NCI-H2227 treated with DMSO at 0.1 percent for 48 hours (cell line): ENCODE data around the gene OSBPL10.
"Not testable (repeated sequence)": the region's sequence is repeated elsewhere in the genome, so short reads cannot be mapped to it uniquely, and the experiment has no call there.

ENCODE experiments used
- DNase-seq: peaks from one replicate; lab custom pipeline; 2025; lab: John Stamatoyannopoulos, UW

OSBPL10 gene

DNA sequence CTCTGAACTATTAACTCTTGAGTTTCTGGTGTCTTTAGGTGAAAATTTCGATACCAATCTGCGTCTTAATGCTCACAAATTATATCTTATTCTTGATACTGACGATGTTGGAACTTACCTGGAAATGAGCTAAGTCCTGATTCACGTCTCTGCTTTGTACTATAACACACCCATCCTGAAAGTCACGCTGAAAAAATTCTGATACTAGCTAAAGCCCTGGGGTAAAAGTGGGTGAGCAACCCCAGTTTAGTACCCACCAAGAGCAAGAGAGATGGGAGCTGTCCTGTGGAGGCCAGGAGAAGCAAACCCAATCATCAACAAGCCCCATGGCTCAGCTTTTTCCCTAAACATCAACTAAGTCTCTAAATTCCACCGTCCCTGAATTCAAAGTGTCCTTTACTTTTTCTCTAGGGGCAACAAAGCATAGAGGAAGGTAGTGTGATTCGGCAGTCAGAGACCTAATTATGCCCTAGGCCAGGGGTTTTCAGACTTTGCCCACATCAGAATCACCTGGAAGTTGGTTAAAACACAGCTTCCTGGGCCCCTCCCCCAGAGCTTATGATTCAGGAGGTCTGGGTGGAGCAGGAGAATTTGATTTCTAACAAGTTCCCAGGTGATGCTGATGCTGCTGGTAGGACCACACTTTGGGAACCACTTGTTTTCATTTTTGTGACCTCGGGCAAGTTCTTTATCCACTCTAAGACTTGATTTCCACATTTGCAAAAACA, 90.2 kb downstream of the OSBPL10 start:
- DNase-seq = no peak

DNA sequence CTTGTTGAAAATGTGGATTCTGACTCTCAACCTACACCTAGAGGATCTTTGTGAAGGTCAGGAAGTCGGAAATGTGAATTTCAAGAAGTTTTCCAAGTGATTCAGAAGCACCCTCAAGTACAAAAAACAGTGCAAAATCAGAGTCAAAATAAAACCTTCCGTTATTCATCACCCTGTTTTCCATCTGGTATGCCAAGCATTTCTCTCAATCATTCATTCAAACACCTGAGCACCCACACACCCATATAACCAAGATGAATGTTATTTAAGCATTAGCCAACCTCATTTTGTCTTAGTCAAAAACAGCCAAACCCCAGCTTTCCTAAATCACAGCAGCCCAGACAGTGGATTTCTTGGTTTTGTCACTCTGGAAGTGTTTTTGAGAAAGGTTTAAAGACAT, 91.1 kb downstream of the OSBPL10 start:
- DNase-seq = no peak

DNA sequence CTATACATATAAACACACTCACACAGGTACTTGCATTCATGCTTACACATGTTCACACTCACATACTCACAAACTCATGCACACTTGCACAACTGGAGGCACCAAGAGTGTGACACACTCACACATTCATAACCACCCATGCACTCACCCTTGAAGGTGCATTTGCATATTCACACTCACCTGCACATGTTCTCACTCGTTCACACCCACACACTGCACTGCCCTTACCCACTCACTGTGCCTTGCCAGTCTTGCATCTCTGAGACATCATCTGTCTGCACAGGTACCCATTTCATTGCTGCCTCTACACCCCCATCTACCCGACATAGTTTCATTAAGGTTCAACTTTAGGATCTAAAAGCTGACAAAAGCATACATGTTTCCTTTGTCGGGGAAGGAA, 95.8 kb downstream of the OSBPL10 start:
- no peak for DNase-seq

DNA sequence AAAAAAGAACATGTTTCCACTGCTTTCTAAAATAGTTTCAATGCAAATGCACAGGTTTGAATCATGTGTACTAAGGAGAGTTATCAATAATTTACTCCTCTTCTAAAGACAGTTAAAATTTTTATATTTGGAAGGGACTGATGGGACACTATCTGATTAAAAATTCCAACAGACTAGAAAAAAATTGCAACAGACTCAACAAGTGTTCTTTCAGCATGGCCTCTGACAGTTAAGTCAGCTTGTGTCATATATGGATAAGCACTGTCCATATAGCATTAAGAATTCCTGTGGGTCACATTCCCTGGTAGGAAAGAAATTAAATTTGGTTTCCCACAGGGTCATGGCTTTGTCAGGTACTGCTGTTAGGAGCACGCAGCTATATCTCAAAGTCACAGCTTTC, 96.8 kb downstream of the OSBPL10 start:
- no peak for DNase-seq

DNA sequence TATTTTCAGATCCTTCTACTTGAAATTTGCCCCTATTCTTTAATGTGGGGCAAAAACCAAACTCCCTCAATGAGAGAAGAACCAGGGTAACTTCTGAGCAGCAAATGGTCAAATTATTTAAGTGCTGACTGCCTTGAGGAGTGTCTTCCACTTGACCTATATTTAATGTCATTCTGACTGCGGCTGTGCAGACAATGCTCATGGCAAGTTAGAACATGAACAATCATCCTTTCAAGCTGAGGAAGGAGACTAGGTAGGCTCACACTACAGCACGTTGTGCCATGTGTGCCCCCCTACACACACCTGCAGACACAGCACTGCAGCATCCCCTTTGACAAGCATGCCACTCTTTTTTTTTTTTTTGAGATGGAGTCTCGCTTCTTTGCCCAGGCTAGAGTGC, 98.2 kb downstream of the OSBPL10 start:
- DNase-seq = peak; percentile 30

DNA sequence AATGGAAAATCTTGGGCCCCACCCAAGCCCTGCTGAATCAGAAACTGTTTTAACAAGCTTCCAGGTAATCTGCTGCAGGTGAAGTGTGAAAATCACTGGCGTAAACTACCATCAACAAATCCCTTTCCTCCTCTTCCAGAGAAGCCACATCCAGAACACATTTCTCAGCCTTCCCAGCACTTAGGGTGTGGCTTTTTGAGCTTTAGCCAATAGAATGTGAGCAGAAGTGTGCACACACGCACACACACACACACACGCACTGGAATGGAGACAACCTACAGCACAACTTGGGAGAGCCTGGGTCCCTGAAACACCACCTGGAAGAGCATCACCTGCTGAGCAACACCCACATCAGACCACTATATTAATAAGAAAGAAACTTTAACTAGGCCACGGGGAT, 98.6 kb downstream of the OSBPL10 start:
- DNase-seq = no peak

DNA sequence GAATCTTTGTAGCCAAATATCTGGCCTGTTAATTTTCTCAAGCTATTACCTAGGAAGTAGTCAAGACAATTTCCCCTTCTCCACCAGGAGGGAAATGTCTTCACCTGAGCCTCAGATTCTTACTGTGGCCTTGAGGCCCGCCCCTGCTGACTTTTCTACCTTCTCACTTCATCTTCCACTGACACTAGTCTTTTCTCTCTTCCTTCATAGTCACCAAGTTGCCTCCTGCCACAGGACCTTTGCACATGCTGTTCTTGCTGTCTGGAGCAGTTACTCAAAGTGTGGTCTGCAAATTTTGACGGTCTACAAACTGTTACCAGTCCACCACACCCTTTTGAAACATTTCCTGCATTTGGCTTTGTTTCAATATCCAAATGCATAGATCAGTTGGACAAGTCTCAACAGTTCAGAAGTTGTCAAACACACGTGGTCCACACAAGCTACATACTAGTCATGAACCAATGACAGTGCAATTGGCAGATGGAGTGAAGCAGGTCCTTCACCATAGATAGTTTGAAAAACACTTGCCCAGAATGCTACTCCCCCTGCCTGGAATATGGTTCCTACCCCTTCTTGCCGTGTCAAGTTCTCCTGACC, 100.5 kb downstream of the OSBPL10 start:
- no peak for DNase-seq

DNA sequence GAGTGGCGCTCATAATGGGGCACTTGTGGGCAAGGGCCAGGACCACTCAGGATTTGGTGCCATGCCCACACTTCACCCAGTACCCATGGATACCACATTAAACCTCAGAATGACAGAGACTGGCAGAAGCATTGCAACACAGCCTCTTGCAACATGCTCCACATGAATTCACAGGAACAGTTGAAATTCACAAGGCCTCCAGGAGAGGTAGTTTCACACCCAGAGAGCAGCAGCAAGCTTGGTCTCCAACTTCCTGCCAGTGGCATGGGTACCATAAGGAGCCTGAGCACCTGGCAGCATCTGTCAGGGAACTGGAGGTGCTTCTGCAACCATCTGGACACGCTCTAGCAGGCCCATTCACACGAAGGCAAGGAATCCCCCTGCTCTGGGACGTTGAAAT, 101.0 kb downstream of the OSBPL10 start:
- DNase-seq = no peak

DNA sequence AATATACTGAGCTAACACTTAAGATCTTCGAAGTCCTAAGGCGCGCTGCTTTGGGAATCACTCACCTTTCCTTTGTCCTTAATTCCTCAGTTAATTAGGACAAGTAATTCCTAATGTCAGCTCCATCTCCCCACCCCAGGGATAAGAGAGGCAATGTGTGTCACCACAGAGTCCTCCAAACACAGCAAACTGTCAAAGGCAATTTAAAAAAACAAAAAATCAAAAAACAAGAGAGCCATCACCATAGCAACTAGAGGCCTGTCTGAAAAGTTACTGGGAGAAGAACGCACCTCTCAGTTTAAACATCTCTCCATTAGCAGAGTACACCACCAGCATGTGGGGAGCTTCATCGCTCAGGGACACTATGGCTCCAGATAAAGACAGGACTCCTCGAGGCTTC, 101.7 kb downstream of the OSBPL10 start:
- no peak for DNase-seq

DNA sequence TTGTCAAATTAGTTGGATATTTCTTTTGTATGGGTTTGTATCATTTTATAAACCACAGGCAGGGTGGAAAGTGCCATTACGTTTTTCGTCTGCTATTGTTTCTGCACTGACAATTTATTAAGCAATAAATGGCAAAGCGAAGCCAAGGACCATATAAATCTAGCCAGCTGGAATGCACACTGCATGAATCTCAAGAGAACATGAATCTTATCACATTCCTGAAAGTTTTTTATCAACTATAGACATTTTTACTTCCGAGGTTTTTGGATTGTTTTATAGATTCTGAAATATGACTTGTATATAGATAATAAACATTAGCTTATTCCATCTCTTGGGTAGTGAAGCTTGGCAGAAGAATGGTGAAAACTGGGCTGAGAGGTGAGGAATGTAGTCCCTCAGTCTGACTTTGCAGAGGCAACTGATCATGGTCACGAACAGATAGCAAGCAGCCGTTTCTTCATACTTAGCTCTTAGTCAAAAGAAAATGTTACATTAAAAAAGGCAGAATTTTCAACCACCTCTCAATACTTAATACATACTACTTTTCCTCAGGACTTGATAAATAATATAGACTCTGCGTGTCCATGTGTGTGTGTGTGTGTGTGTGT, 102.7 kb downstream of the OSBPL10 start:
- no peak for DNase-seq

DNA sequence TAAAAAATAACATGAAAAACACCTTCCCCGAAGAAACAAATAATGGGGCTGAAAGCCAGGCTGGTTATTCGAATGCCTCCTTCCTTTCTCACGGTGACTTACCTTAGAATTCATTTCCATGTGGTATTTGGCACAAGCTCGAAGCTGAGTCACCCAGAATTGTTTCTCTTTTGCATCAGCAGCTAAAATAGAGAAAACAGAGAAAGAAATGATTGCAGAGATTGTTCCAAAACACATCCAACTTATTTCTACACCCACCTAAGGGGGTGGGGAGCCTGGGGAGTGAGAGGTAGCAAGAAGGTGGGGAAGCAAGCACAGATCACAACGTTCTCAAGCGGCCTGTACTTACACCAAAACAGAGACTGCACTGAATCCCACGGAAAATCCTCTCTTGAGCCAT, 104.7 kb downstream of the OSBPL10 start:
- no peak for DNase-seq

DNA sequence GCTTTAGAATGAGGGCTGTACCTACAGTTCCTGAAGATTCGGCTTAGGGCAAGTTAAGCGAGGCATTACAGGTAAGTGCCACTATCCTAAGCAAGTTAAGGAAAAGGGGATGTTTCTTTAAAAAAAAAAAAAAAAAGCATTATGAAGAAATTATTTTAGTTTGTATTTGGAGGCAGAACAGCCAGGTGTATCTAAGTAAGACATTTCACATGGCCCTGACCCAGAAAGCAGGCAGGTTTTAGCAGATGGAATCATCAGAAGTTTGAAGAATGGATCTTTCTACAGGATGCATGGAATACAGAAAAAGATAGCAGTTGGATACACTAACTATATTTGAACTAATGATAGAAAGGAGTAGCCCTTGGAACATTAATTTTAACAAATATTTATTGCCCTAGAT, 105.6 kb downstream of the OSBPL10 start:
- no peak for DNase-seq

DNA sequence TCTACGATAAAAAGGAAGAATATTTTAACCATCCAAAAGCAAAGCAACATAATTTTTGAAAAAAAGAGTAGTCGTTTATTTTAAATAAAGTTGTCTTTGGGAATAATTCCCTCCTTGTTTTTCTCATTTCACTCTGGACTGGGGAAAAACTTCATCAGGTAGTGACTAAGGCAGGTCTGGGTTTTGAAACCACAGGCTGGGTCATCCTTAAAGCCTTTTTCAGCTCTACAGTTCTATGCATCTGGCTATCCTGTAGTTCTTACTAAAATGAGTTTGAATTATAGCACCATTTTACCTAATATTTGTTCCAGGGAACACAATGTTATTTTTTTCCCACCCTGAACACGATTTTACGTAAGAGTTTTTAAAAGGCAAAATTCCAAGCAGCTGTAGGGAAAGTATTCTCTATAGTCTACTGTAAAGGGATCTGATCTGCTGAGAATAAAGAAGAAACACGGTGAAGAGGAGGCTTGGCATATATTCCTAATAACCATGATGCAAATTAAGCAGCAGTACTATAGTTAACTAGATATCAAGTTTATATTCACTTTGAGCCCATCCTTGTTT, 107.7 kb downstream of the OSBPL10 start:
- no peak for DNase-seq

DNA sequence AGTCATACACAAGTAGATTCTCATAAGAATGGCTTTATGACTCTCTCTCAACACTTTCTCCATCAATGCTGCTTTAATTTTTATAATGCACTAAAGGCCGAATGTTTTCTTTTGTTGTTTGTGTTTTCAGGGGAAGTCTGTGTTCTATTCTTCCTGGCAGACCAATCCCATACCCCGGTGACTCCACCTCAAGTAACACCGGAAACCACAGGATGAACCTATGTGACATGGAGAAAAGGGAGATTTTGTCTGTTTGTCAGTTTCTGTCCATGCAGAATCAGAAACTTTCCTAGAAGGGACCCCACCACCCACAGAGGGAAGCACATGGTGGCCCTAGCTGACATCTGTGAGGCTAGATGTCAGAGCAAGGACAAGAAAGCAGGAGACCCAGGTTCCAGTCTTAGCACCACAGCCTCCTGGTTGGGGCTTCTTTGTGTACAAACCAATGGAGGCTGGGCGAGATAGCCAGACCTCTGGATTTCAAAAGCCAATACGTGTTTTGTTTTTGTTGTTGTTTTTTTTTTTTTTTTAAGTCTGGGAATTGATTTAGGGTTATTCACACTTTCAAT, 109.0 kb downstream of the OSBPL10 start:
- no peak for DNase-seq

DNA sequence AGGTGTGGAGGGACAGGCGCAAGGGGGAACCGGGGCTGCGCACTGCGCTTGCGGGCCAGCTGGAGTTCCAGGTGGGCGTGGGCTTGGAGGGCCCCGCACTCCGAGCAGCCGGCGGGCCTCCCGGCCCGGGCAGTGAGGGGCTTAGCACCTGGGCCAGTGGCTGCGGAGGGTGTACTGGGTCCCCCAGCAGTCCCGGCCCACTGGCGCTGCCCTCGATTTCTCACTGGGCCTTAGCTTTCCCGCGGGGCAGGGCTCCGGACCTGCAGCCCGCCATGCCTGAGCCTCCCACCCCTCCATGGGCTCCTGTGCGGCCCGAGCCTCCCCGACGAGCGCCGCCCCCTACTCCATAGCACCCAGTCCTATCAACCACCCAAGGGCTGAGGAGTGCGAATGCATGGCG, 111.0 kb downstream of the OSBPL10 start:
- not testable (repeated sequence) for DNase-seq

DNA sequence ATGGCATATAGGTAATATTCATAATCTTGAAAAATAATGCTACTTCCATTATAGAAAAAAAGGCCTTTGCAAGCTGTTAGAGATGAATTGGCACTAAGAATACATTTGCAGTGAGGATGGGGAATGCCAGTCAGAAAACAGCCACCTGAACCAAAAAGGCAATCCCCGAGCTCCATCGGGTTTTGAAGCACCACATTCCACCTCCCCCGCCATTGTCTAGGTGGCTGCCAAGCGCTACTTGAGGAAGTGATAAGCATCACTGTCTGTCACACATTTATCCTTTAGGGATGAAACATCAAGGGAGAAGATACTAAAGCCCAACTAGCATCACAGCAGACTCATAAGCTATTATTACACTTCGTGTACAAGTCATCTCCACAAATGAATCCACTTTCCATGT, 112.8 kb downstream of the OSBPL10 start:
- no peak for DNase-seq

DNA sequence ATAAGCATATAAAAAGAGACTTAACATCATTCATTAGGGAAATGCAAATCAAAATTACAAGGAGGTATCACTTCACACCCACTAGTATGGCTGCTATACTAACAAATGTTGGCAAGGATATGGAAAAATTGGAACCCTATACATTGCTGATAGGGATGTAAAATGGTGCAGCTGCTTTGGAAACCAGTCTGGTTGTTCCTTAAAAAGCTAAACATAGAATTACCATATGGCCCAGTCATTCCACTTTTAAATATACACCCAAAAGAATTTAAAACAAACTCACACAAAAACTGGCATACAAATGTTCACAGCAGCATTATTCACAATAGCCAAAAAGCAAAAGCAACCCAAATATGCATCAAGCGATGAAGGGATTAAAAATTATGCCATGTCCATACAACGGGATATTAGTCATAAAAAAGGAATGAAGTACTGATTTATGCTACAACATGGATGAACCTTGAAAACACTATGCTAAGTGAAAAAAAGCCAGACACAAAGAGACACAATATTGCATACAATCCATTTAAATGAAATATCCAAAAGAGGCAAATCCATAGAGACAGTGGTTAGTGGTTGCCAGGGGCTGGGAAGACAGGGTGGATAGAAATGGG, 118.3 kb downstream of the OSBPL10 start:
- DNase-seq = no peak

DNA sequence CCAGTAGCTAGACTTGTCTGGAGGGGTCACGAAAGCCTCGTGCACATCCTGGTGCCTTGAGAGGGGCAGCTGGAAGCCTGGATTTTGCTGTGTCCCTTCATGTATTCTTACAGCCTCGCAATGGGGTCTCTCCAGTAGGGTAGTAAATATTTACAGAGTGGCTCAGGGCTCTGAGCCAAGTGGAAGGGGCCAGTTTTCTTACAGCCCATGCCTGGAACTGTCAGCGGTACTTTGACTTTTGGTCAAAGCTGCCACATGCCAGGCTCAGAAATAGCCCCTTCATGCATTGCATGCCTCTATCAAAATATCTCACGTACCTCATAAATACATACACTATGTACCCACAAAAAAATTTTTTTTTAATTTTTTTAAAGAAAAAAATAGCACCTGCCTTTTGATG, 119.2 kb downstream of the OSBPL10 start:
- DNase-seq = no peak

DNA sequence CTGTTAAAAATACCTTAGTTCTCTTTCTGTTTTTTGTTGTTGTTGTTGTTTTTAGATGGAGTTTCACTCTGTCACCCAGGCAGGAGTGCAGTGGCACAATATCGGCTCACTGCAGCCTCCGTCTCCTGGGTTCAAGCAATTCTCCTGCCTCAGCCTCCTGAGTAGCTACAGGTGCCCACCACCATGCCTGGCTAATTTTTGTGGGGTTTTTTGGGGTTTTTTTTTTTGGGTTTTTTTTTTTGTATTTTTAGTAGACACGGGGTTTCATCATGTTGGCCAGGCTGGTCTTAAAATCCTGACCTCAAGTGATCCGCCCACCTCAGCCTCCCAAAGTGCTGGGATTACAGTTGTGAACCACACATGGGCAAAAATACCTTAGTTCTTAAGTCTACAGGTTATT, 120.4 kb downstream of the OSBPL10 start:
- not testable (repeated sequence) for DNase-seq

DNA sequence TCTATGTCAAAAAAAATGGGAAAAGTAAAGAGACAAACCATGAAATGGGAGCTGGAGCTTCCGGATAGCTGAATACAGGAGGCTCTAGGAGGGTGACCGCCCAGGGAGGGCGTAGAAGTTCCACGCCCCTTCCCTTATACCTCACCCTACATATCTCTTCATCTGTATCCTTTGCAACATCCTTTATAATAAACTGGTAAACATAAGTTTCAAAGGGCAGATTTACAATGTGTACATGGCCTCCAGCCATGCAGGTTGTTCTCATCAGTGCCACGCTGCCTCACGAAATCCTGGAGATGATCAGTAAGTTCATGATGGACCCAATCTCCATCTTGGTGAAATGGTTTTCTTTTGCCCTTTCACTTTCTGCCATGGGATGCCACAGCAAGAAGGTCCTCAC, 121.8 kb downstream of the OSBPL10 start:
- DNase-seq = no peak

DNA sequence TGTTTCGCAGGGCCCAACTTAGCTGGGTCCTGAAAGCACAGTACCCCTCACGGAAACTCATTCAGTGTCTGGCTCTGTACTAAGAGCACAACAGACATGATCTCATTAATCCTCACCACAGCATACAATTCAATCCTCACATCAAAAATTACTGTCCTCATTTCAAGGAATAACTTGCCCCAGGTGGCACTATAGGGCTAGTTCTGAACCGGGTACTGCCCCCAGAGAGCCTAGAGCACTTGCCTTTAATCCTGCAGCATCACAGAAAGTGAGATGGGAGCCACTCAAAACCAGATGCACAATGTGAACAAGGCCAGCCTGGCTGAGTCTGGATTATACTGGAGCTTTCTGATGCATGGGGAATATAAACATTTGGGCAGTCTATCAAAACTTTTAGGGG, 122.6 kb downstream of the OSBPL10 start:
- no peak for DNase-seq

DNA sequence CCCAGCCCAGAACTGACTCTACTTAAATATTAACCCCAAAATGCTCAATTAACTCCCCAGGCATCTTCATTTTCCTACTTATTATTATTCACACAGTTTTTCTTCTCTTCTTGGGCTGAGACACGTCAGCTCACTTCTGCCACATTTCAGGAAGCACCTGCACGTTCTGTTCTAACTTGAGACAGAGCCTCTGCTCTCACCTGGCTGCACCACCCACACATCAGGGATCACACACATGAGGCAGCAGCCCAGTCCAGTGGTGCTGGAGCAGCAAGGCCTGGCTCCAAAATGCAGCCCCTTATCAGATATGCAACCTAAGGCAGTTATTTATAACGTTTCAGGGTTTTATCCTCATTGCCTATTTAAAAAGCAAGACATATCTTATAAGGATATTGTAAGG, 127.5 kb downstream of the OSBPL10 start:
- no peak for DNase-seq

DNA sequence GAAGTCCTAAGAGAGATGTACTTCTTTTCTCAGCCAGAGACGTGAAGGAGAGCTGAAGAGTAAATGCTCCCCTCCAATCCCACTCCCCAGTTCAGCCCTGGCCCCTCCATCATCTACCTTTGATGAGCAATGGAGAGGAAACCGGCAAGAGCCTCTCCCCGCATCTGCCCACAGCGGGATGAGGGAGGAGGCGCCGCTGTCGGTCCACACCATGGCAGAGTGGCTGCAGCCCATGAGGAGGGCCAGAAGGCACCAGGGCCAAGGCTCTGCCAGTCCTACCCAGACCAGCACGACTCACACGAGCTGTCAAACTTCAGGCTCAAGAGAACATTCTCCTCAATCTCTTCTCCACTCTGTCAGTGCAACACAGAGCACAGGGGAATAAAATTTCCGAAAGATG, 129.8 kb downstream of the OSBPL10 start:
- DNase-seq = no peak
